WTC11 (cell line): ENCODE results near the gene STOM. TPM values are rescaled to one million over a fixed set of nuclear protein-coding genes. Genes with fewer than 3 reads are reported as not detected.
A peak's percentile ranks its signal among the peaks of the same experiment; 100 is the strongest.

ENCODE experiments used
- ATAC-seq: fragments of 200-7000 bp; cut with Tn5 transposase; 2 replicates; pipeline ENCODE4 v1.10.0; 2021; ENCODE audit warnings: mild to moderate bottlenecking, moderate library complexity
- CTCF ChIA-PET: fragments of 300-600 bp; sonication (Branson Sonifier 250); formaldehyde crosslinking; loops from one replicate; lab custom pipeline; 2021; ENCODE audit warnings: antibody characterized with exemption; lab: Charles Lee
- POLR2A ChIA-PET: fragments of 350-600 bp; sonication (Branson Sonifier 250); formaldehyde crosslinking; loops from one replicate; lab custom pipeline; 2021; ENCODE audit warnings: antibody characterized with exemption; lab: Charles Lee
- DNase-seq: peaks from one replicate; pipeline ENCODE4 v3.0.0; 2021; ENCODE audit warnings: low spot score
- H3K27ac Mint-ChIP-seq: 2 replicates; pipeline ENCODE4 v1.8.0; 2021; ENCODE audit warnings: mixed read lengths
- H3K27me3 Mint-ChIP-seq: 2 replicates; pipeline ENCODE4 v1.8.0; 2021; ENCODE audit warnings: low read depth, mild to moderate bottlenecking, moderate library complexity, mixed read lengths
- H3K36me3 Mint-ChIP-seq: 2 replicates; pipeline ENCODE4 v1.8.0; 2021; ENCODE audit warnings: mixed read lengths
- H3K4me1 Mint-ChIP-seq: 2 replicates; pipeline ENCODE4 v1.8.0; 2022; ENCODE audit warnings: mixed read lengths
- H3K4me3 Mint-ChIP-seq: 2 replicates; pipeline ENCODE4 v1.8.0; 2021; ENCODE audit warnings: mild to moderate bottlenecking, moderate library complexity, mixed read lengths
- H3K9me3 Mint-ChIP-seq: 2 replicates; pipeline ENCODE4 v1.8.0; 2021; ENCODE audit warnings: mixed read lengths
- AFF4 ChIP-seq: sonication (generic); formaldehyde crosslinking; IDR thresholded peaks from 2 replicates; pipeline ENCODE4 v1.8.1; 2023; ENCODE audit warnings: mild to moderate bottlenecking, missing genetic modification reagents, borderline replicate concordance
- ATF1 ChIP-seq: sonication (generic); formaldehyde crosslinking; IDR thresholded peaks from 2 replicates; pipeline ENCODE4 v1.8.1; 2023; ENCODE audit warnings: mild to moderate bottlenecking, moderate library complexity, missing genetic modification reagents
- CREB1 ChIP-seq: sonication (generic); formaldehyde crosslinking; IDR thresholded peaks from 2 replicates; pipeline ENCODE4 v1.8.0; 2023; ENCODE audit warnings: mild to moderate bottlenecking, missing genetic modification reagents
- CREM ChIP-seq: sonication (generic); formaldehyde crosslinking; IDR thresholded peaks from 2 replicates; pipeline ENCODE4 v1.8.1; 2022; ENCODE audit warnings: mild to moderate bottlenecking, missing genetic modification reagents, moderate library complexity
- E2F4 ChIP-seq: sonication (generic); formaldehyde crosslinking; IDR thresholded peaks from 2 replicates; pipeline ENCODE4 v1.8.1; 2022; ENCODE audit warnings: low read depth, mild to moderate bottlenecking, moderate library complexity, missing genetic modification reagents, borderline replicate concordance
- ESRRA ChIP-seq: sonication (generic); formaldehyde crosslinking; IDR thresholded peaks from 2 replicates; pipeline ENCODE4 v1.8.1; 2022; ENCODE audit warnings: mild to moderate bottlenecking, missing genetic modification reagents, borderline replicate concordance
- FOXP4 ChIP-seq: sonication (generic); formaldehyde crosslinking; IDR thresholded peaks from 2 replicates; pipeline ENCODE4 v1.8.0; 2022; ENCODE audit warnings: mild to moderate bottlenecking, missing genetic modification reagents
- JUN ChIP-seq: sonication (generic); formaldehyde crosslinking; IDR thresholded peaks from 2 replicates; pipeline ENCODE4 v1.8.0; 2023; ENCODE audit warnings: mild to moderate bottlenecking, missing genetic modification reagents
- MXD4 ChIP-seq: fragments of 250-450 bp; sonication (Bioruptor Pico); IDR thresholded peaks from 2 replicates; pipeline ENCODE4 v1.8.0; 2021; ENCODE audit warnings: mild to moderate bottlenecking, moderate library complexity, borderline replicate concordance
- NR3C1 ChIP-seq: sonication (generic); formaldehyde crosslinking; conservative IDR thresholded peaks from 2 replicates; pipeline ENCODE4 v1.8.1; 2023; ENCODE audit warnings: low read depth, mild to moderate bottlenecking, missing genetic modification reagents
- RORB ChIP-seq: fragments of 250-450 bp; sonication (Bioruptor Pico); IDR thresholded peaks from 2 replicates; pipeline ENCODE4 v1.9.0; 2021; ENCODE audit warnings: mild to moderate bottlenecking
- ZMAT4 ChIP-seq: fragments of 250-450 bp; sonication (Bioruptor Pico); IDR thresholded peaks from 2 replicates; pipeline ENCODE4 v1.9.0; 2021; ENCODE audit warnings: mild to moderate bottlenecking
- ZNF121 ChIP-seq: sonication (generic); formaldehyde crosslinking; IDR thresholded peaks from 2 replicates; pipeline ENCODE4 v1.8.0; 2023; ENCODE audit warnings: missing genetic modification reagents
- ZNF232 ChIP-seq: sonication (generic); formaldehyde crosslinking; IDR thresholded peaks from 2 replicates; pipeline ENCODE4 v1.8.0; 2022; ENCODE audit warnings: mild to moderate bottlenecking, missing genetic modification reagents
- ZNF317 ChIP-seq: sonication (generic); formaldehyde crosslinking; IDR thresholded peaks from 2 replicates; pipeline ENCODE4 v1.8.1; 2023; ENCODE audit warnings: low read depth, mild to moderate bottlenecking, moderate library complexity, missing genetic modification reagents, borderline replicate concordance
- ZNF396 ChIP-seq: fragments of 250-450 bp; sonication (Bioruptor Pico); IDR thresholded peaks from 2 replicates; pipeline ENCODE4 v1.8.0; 2021; ENCODE audit warnings: mild to moderate bottlenecking, moderate library complexity, borderline replicate concordance
- total RNA-seq: library from RNA; stranded (reverse); gene quantifications from 3 replicates; pipeline ENCODE4 v1.2.3, GENCODE V29; 2021

STOM gene
- total RNA-seq, 1 experiment from 2014 or later: 32.9 TPM

- peak; percentile 41; the same call in 1 of the 2 replicates for ATAC-seq
- no peak for DNase-seq
- Mint-ChIP-seq H3K27ac (peak overlapping the region; percentile 14; the same call in 1 of the 2 replicates), H3K36me3 (peaks cover 9% of the 10 kb centered on the region), H3K4me1 (peaks cover 13% of the 10 kb centered on the region), H3K9me3 (no peaks in the 10 kb centered on the region), H3K27me3 (no peaks in the 10 kb centered on the region), H3K4me3 (no peak overlapping the region)
- ChIA-PET POLR2A (no interaction called here), CTCF (interaction anchor here (0.6 to 1.8 kb wide), 2 partner anchors 33 to 285 kb away, joined by 3 to 11 read pairs; no protein-coding TSS in a partner anchor)
- TF ChIP-seq RORB (CRISPR knock-in tag) (no peak), MXD4 (no peak), CREM (no peak), E2F4 (CRISPR knock-in tag) (no peak), ZNF232 (no peak)
These were observed 16.6 kb downstream of the STOM start for GRCh38 chr9:121353241-121354061.

- Mint-ChIP-seq H3K27me3 (no peaks in the 10 kb centered on the region), H3K4me3 (no peak overlapping the region), H3K4me1 (peaks cover 13% of the 10 kb centered on the region), H3K36me3 (peaks cover 9% of the 10 kb centered on the region), H3K27ac (no peak overlapping the region), H3K9me3 (no peaks in the 10 kb centered on the region)
- ATAC-seq (no peak), DNase-seq (no peak)
- POLR2A ChIA-PET: no interaction called here
- CTCF ChIA-PET: interaction anchor here (0.8 to 1.0 kb wide), 2 partner anchors 31 to 187 kb away, joined by 3 read pairs; no protein-coding TSS in a partner anchor
- no peak for TF ChIP-seq ATF1 (CRISPR knock-in tag)
- no peak for TF ChIP-seq ZNF396
- no peak for TF ChIP-seq NR3C1 (CRISPR knock-in tag)
These were observed 19.0 kb downstream of the STOM start for GRCh38 chr9:121350993-121351561.

- CTCF ChIA-PET: interaction anchor here (1.0 kb wide), 1 partner anchor 188 kb away, joined by 3 read pairs; no protein-coding TSS in a partner anchor
These were observed 20.0 kb downstream of the STOM start for GRCh38 chr9:121350036-121350435.

More at GRCh38 chr9:121350036-121350435, 20.0 kb downstream of the STOM start:
- no peak for ATAC-seq
- no peak for DNase-seq
- peaks cover 9% of the 10 kb centered on the region for H3K36me3 Mint-ChIP-seq
- POLR2A ChIA-PET: no interaction called here
- TF ChIP-seq FOXP4 (CRISPR knock-in tag) (no peak), ZNF317 (CRISPR knock-in tag) (no peak), ATF1 (CRISPR knock-in tag) (no peak), AFF4 (CRISPR knock-in tag) (no peak), ZMAT4 (CRISPR knock-in tag) (no peak), MXD4 (no peak), CREB1 (CRISPR knock-in tag) (no peak), JUN (CRISPR knock-in tag) (no peak), ESRRA (CRISPR knock-in tag) (no peak), ZNF121 (no peak)
- no peaks in the 10 kb centered on the region for H3K9me3 Mint-ChIP-seq
- H3K27ac Mint-ChIP-seq: no peak overlapping the region
- H3K27me3 Mint-ChIP-seq: no peaks in the 10 kb centered on the region
- peaks cover 13% of the 10 kb centered on the region for H3K4me1 Mint-ChIP-seq
- H3K4me3 Mint-ChIP-seq: no peak overlapping the region
